Astrocyte (in vitro differentiated cells and primary cell): Measurements from ENCODE around the gene FYCO1. TPM values are rescaled to one million over a fixed set of nuclear protein-coding genes. Genes with fewer than 3 reads are reported as not detected.

Experiments
- DNase-seq: peaks from one replicate; pipeline ENCODE4 v3.0.0-alpha.2; 2010; ENCODE audit warnings: low read depth
- FAIRE-seq: peaks from 2 replicates; lab custom pipeline; 2011; peaks lifted over from hg19 to GRCh38; lab: Jason Lieb, UNC
- H2AFZ ChIP-seq: 2 replicates; pipeline ENCODE4 v1.6.0; 2012; ENCODE audit warnings: low read depth, low read length, inconsistent platforms
- H3K27ac ChIP-seq: 2 replicates; pipeline ENCODE4 v1.5.1; 2011; ENCODE audit warnings: low read depth, low read length, inconsistent platforms
- H3K27me3 ChIP-seq: 2 replicates; pipeline ENCODE4 v1.6.0; 2011; ENCODE audit warnings: low read length, inconsistent platforms; ENCODE audit not compliant: insufficient read depth
- H3K36me3 ChIP-seq: 2 replicates; pipeline ENCODE4 v1.5.1; 2011; ENCODE audit warnings: low read length, inconsistent platforms; ENCODE audit not compliant: insufficient read depth
- H3K4me1 ChIP-seq: 2 replicates; pipeline ENCODE4 v1.5.1; 2011; ENCODE audit warnings: low read length, inconsistent platforms; ENCODE audit not compliant: insufficient read depth
- H3K4me2 ChIP-seq: 2 replicates; pipeline ENCODE4 v1.6.0; 2012; ENCODE audit warnings: low read length, inconsistent platforms
- H3K4me3 ChIP-seq: 2 replicates; pipeline ENCODE4 v1.5.1; 2011; ENCODE audit warnings: low read depth, mild to moderate bottlenecking, low read length, inconsistent platforms; ENCODE audit not compliant: insufficient read depth
- H3K79me2 ChIP-seq: 2 replicates; pipeline ENCODE4 v1.6.0; 2012; ENCODE audit warnings: mild to moderate bottlenecking, low read length, inconsistent platforms; ENCODE audit not compliant: insufficient read depth
- H3K9ac ChIP-seq: 2 replicates; pipeline ENCODE4 v1.6.0; 2012; ENCODE audit warnings: mild to moderate bottlenecking, low read length, inconsistent platforms
- H3K9me3 ChIP-seq: 2 replicates; pipeline ENCODE4 v1.5.1; 2012; ENCODE audit warnings: low read depth, mild to moderate bottlenecking, low read length, inconsistent platforms; ENCODE audit not compliant: insufficient read depth
- H4K20me1 ChIP-seq: 2 replicates; pipeline ENCODE4 v1.6.0; 2012; ENCODE audit warnings: low read length, inconsistent platforms; ENCODE audit not compliant: insufficient read depth
- H3K27ac Mint-ChIP-seq: one replicate; pipeline ENCODE4 v1.8.0; 2021; ENCODE audit warnings: mild to moderate bottlenecking, mixed read lengths; ENCODE audit not compliant: unreplicated experiment
- H3K27me3 Mint-ChIP-seq: one replicate; pipeline ENCODE4 v1.8.0; 2021; ENCODE audit warnings: low read depth, mixed read lengths; ENCODE audit not compliant: unreplicated experiment
- H3K36me3 Mint-ChIP-seq: one replicate; pipeline ENCODE4 v1.8.0; 2021; ENCODE audit warnings: low read depth, mixed read lengths; ENCODE audit not compliant: unreplicated experiment
- H3K4me1 Mint-ChIP-seq: one replicate; pipeline ENCODE4 v1.8.0; 2021; ENCODE audit warnings: low read depth, mixed read lengths; ENCODE audit not compliant: unreplicated experiment
- H3K4me3 Mint-ChIP-seq: one replicate; pipeline ENCODE4 v1.8.0; 2021; ENCODE audit warnings: mild to moderate bottlenecking, moderate library complexity, mixed read lengths; ENCODE audit not compliant: unreplicated experiment
- H3K9me3 Mint-ChIP-seq: one replicate; pipeline ENCODE4 v1.8.0; 2021; ENCODE audit warnings: mild to moderate bottlenecking, mixed read lengths; ENCODE audit not compliant: unreplicated experiment
- EZH2 ChIP-seq: IDR thresholded peaks from 2 replicates; pipeline ENCODE4 v1.6.1; 2012; ENCODE audit warnings: mild to moderate bottlenecking, low read length, inconsistent platforms; ENCODE audit not compliant: insufficient read depth
- total RNA-seq: library from RNA; stranded (reverse); gene quantifications from 2 replicates; pipeline ENCODE4 v1.2.1, GENCODE V29; 2021
- TF ChIP-seq, protein P1 (sequence below): IDR thresholded peaks from 2 replicates; pipeline ENCODE4 v1.5.1; 2011; ENCODE audit warnings: low read depth, mild to moderate bottlenecking, inconsistent platforms, low read length, moderate library complexity; ENCODE audit not compliant: insufficient read depth

Gene FYCO1
- total RNA-seq, 1 donor from 2014 or later, result 19.7 TPM

DNA sequence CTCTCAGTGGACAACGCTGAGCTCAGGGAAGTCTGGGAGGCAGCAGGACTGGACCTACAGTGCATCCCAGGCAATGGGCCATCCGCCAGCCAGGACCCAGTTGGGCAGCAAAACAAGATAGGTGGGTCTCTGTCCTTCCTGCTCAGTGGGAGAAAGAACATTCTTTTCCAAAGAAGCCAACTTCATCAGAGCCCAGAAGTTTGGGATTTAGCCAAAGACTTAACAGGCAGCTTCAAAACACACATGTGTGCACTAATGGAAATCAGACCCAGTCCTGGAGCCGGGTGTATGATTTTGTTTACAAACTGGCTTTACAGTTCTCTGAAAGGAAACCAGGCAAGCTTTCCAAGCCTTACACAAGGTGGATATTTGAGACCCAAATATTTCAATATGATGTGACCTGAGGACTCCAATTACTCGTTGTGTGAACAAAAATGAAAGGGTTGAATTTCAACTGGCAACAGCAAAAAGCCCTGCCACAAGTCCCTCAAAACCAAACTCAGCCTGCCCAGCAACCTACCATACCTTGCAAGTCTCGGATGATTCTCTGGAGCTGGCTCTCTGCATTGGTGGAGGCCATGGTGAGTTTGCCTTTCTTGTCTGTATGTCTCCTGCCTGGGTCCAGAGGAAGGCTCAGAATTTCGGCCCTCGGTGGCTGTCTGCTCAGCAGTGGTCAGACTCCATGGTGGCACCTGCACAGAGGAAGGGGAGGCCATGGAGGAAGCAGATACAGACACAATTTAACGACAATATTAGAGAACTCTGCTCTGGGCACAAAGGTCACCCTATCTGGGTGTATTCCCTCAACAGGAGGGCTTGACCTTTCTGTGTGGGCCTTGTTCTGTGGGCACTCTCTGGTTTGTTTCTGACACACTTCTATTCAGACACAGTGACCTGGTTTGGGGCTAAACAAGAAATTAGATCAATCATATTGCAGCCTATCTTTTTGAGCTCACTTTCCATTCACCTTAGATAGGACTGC, 11.0 kb downstream of the FYCO1 start:
- Histone ChIP-seq H3K4me1 (peaks cover 49% of the 10 kb centered on the region), H3K27ac (no peak overlapping the region), H3K27me3 (no peaks in the 10 kb centered on the region), H3K36me3 (peaks cover 3% of the 10 kb centered on the region), H3K4me3 (no peak overlapping the region), H4K20me1 (peaks cover 13% of the 10 kb centered on the region), H3K9ac (no peak overlapping the region), H3K9me3 (no peaks in the 10 kb centered on the region), H3K4me2 (no peak overlapping the region), H2AFZ (no peak overlapping the region), H3K79me2 (peaks cover 16% of the 10 kb centered on the region)
- H3K4me3 Mint-ChIP-seq, result no peak overlapping the region
- peaks cover 46% of the 10 kb centered on the region for H3K4me1 Mint-ChIP-seq
- DNase-seq (no peak), FAIRE-seq (no peak)
- H3K27ac Mint-ChIP-seq, result no peak overlapping the region
- TF ChIP-seq, protein P1, sequence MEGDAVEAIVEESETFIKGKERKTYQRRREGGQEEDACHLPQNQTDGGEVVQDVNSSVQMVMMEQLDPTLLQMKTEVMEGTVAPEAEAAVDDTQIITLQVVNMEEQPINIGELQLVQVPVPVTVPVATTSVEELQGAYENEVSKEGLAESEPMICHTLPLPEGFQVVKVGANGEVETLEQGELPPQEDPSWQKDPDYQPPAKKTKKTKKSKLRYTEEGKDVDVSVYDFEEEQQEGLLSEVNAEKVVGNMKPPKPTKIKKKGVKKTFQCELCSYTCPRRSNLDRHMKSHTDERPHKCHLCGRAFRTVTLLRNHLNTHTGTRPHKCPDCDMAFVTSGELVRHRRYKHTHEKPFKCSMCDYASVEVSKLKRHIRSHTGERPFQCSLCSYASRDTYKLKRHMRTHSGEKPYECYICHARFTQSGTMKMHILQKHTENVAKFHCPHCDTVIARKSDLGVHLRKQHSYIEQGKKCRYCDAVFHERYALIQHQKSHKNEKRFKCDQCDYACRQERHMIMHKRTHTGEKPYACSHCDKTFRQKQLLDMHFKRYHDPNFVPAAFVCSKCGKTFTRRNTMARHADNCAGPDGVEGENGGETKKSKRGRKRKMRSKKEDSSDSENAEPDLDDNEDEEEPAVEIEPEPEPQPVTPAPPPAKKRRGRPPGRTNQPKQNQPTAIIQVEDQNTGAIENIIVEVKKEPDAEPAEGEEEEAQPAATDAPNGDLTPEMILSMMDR, result no peak
- TF ChIP-seq EZH2, result no peak
- H3K9me3 Mint-ChIP-seq, result no peaks in the 10 kb centered on the region
- peaks cover 5% of the 10 kb centered on the region for H3K36me3 Mint-ChIP-seq
- no peaks in the 10 kb centered on the region for H3K27me3 Mint-ChIP-seq

DNA sequence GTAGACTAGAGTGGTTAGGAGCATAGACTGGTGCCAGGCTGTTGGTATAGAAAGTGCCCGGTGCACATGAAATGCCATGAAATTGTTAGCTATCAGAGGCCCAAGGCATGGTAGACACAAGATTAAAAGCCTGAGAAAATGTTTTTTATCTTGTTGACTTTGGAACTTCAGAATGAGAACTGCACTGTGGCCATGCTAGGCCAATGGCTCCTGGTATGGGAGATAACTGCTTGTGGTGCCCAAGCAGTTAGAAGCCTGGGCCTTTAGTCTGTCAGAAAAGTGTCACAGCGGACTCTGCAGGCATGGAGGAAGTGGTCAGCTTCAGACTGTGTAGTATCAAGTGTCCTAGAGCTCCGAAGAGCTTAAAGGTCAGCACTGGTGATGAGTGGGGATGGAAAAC, 11.9 kb downstream of the FYCO1 start:
- Histone ChIP-seq H3K27ac (no peak overlapping the region), H3K27me3 (no peaks in the 10 kb centered on the region), H2AFZ (no peak overlapping the region), H3K4me3 (no peak overlapping the region), H3K4me1 (peaks cover 42% of the 10 kb centered on the region), H3K9me3 (no peaks in the 10 kb centered on the region), H4K20me1 (peaks cover 13% of the 10 kb centered on the region), H3K9ac (no peak overlapping the region), H3K79me2 (peaks cover 16% of the 10 kb centered on the region), H3K36me3 (peaks cover 7% of the 10 kb centered on the region), H3K4me2 (no peak overlapping the region)
- Mint-ChIP-seq H3K4me3 (no peak overlapping the region), H3K4me1 (peaks cover 41% of the 10 kb centered on the region), H3K27me3 (no peaks in the 10 kb centered on the region), H3K27ac (no peak overlapping the region), H3K36me3 (peaks cover 7% of the 10 kb centered on the region), H3K9me3 (no peaks in the 10 kb centered on the region)
- TF ChIP-seq EZH2, result no peak
- TF ChIP-seq, protein P1, result no peak
- DNase-seq, result no peak
- FAIRE-seq, result no peak
